Measurements from ENCODE around the gene PAFAH1B1. TPM values are rescaled to one million over a fixed set of nuclear protein-coding genes. Genes with fewer than 3 reads are reported as not detected.
A peak's percentile ranks its signal among the peaks of the same experiment; 100 is the strongest.

Gene PAFAH1B1
- total RNA-seq, 4 donors from 2014 or later = 99.2 to 106 (median 105) TPM

DNA sequence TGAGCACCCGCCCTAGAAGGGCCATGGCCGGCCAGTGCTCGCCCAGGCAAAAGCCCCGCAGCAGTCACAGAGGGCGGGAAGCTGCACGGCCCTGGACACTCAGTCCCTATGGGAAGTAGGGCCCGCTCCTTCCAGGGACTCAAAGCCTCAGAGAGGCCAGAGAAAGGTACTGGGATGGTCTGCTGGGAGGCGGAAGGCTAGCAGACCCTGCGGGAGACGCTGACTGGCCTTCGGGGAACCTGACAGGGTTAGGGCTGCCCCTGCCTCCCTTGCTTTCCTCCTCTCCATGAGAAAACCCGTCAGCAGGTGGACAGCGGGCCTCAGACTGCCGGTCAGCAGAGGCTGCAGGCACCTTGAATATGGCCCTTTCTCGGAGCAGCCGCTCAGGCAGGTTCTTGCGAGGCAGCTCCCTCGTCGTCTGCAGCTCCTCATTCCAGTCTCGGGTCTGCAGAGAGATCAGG lies 106.6 kb downstream of the PAFAH1B1 start:
- DNase-seq (peak in 1 of 2 donors; percentile 22), ATAC-seq (no peak)
- H3K4me3 ChIP-seq = no peak overlapping the region
- H3K4me1 ChIP-seq = peaks cover 11 to 13% of the 10 kb centered on the region in 2 donors
- H3K9me3 ChIP-seq = no peaks in the 10 kb centered on the region
- H3K27ac ChIP-seq = peak overlapping the region; percentile 71 to 98 (median 82)
- in situ Hi-C loops (cut with MboI; ENCODE audit: low sequenced_read_pairs in 4 of 4) (loop anchor here in 1 of 4 donors (25.0 kb wide), 1 partner anchor 288 kb away; the partner anchor contains the start of gene MNT), intact Hi-C loops (cut with DNase I; ENCODE audit: low total_unique reads) (no loop called here)
- TF ChIP-seq CTCF (IDR thresholded peaks at IDR 0.05 in 4 of 5, conservative IDR thresholded peaks at IDR 0.05 in 1 of 5) = no peak
- peaks cover 3 to 75% of the 10 kb centered on the region in 2 donors for H3K36me3 ChIP-seq
- H3K27me3 ChIP-seq = no peaks in the 10 kb centered on the region

DNA sequence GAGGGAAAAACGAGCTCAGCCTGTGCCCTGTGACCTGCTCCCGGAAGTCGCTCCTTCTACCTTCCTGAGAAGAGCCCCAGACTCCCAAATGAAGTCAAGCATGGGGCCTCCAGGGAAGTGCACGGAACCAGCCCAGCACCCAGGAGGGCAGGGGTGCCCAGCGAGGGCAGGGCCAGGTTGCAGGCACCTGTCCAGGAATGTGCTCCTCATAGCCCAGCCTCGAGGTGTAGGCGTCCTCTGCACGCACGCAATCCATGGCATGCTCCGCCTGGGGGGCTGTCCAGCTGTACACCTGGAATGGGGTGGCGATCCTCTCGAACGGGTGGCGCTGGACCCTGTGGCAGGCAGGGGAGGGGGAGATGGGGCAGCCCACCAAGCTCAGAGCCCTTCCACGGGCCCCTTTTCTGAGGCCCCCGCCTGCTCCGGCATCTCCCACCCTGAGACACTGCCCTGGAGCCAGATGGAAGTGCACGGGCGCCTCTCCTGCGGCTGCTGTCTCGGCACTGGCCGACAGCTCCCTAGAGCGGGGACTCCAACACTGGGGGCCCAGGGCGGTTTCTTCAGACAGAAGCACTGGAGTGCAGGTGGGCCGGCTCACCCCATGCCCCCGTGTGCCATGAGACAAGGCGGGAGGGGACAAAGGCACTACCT lies 107.2 kb downstream of the PAFAH1B1 start:
- Histone ChIP-seq H3K36me3 (peaks cover 3 to 70% of the 10 kb centered on the region in 2 donors), H3K4me1 (peaks cover 14 to 18% of the 10 kb centered on the region in 2 donors), H3K4me3 (no peak overlapping the region), H3K27me3 (no peaks in the 10 kb centered on the region), H3K9me3 (no peaks in the 10 kb centered on the region), H3K27ac (peak overlapping the region; percentile 71 to 98 (median 82))
- TF ChIP-seq POLR2A (IDR thresholded peaks at IDR 0.05) (no peak), CTCF (IDR thresholded peaks at IDR 0.05 in 4 of 5, conservative IDR thresholded peaks at IDR 0.05 in 1 of 5) (no peak)
- intact Hi-C loops (cut with DNase I; ENCODE audit: low total_unique reads) = no loop called here
- no peak for ATAC-seq
- in situ Hi-C loops (cut with MboI; ENCODE audit: low sequenced_read_pairs in 4 of 4) = loop anchor here in 1 of 4 donors (25.0 kb wide), 1 partner anchor 288 kb away; the partner anchor contains the start of gene MNT
- DNase-seq = peak in 1 of 2 donors; percentile 17

GRCh38 chr17:2701161-2701995 lies 107.9 kb downstream of the PAFAH1B1 start:
- TF ChIP-seq POLR2A (IDR thresholded peaks at IDR 0.05) = no peak
- TF ChIP-seq CTCF (IDR thresholded peaks at IDR 0.05 in 4 of 5, conservative IDR thresholded peaks at IDR 0.05 in 1 of 5) = no peak
- H3K4me3 ChIP-seq = no peak overlapping the region
- H3K36me3 ChIP-seq = peaks cover 1 to 63% of the 10 kb centered on the region in 2 donors
- H3K27me3 ChIP-seq = no peaks in the 10 kb centered on the region
- ATAC-seq = no peak
- H3K27ac ChIP-seq = peak overlapping the region in 3 of 4 donors; percentile 95 to 98 (median 97)
- no peaks in the 10 kb centered on the region for H3K9me3 ChIP-seq
- in situ Hi-C loops (cut with MboI; ENCODE audit: low sequenced_read_pairs in 4 of 4) (loop anchor here in 1 of 4 donors (25.0 kb wide), 1 partner anchor 289 kb away; the partner anchor contains the start of gene MNT), intact Hi-C loops (cut with DNase I; ENCODE audit: low total_unique reads) (no loop called here)
- H3K4me1 ChIP-seq = peaks cover 21 to 26% of the 10 kb centered on the region in 2 donors
- peak in 1 of 2 donors; percentile 20 for DNase-seq

DNA sequence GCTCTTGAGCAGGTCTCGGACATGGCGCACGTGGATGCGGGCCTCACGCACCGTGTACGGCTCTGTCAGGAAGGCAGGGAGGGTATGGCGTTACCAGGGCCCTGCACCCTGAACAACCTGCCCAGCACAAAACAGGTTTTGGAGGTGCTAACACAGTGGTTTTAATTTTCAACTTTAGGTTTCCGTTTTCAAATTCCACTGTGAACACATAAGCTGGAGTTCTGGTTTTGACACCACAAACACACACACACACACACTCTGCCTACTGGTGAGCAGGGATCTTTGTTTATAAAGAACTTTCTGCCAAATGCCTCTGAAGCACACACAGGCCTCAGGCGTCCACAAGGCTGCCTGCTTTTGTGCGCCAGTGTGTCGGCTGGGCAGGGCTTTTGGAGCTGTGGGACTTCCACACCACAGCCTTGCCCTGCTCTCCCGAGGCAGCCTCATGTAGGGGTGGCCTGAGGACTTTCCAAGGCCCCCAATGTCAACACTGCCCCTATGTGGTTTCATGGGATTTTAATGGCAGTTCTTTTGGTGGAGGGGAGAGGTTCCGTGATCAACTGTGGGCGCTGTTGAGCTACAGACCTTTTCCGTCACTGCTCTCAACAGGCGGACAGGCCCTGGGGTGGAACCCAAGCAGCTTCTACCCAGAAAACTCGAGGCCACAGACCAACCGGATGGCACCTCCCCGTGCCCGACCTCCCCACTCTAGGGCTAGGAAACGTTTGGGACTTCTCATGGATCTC lies 108.7 kb downstream of the PAFAH1B1 start:
- in situ Hi-C loops (cut with MboI; ENCODE audit: low sequenced_read_pairs in 4 of 4) (loop anchor here in 1 of 4 donors (25.0 kb wide), 1 partner anchor 290 kb away; the partner anchor contains the start of gene MNT), intact Hi-C loops (cut with DNase I; ENCODE audit: low total_unique reads) (no loop called here)
- DNase-seq = peak in 1 of 2 donors; percentile 10

More for the DNA sequence above, 108.7 kb downstream of the PAFAH1B1 start:
- peaks cover 29 to 31% of the 10 kb centered on the region in 2 donors for H3K4me1 ChIP-seq
- TF ChIP-seq CTCF (IDR thresholded peaks at IDR 0.05 in 4 of 5, conservative IDR thresholded peaks at IDR 0.05 in 1 of 5) (no peak), POLR2A (IDR thresholded peaks at IDR 0.05) (no peak)
- peak overlapping the region; percentile 29 to 98 (median 96) for H3K27ac ChIP-seq
- H3K4me3 ChIP-seq = no peak overlapping the region
- no peaks in the 10 kb centered on the region for H3K9me3 ChIP-seq
- no peak for ATAC-seq
- peaks cover 0 to 55% of the 10 kb centered on the region in 2 donors for H3K36me3 ChIP-seq
- no peaks in the 10 kb centered on the region for H3K27me3 ChIP-seq
